Measurements from ENCODE around the gene CCNDBP1.
A peak's percentile ranks its signal among the peaks of the same experiment; 100 is the strongest.

CCNDBP1 gene

GRCh38 chr15:43237842-43238470, 52.8 kb downstream of the CCNDBP1 start:
- DNase-seq (ENCODE audit: low read depth in 2 of 2): no peak
- no peak for TF ChIP-seq CTCF (IDR thresholded peaks at IDR 0.05; ENCODE audit: low read depth, low read length)
- no peak overlapping the region for H3K4me3 ChIP-seq (replicated peaks in 1 of 2; ENCODE audit: low read depth in 2 of 2, low read length in 2 of 2)

GRCh38 chr15:43238671-43239131, 53.5 kb downstream of the CCNDBP1 start:
- no peak for DNase-seq (ENCODE audit: low read depth in 2 of 2)
- TF ChIP-seq CTCF (IDR thresholded peaks at IDR 0.05; ENCODE audit: low read depth, low read length): no peak
- no peak overlapping the region for H3K4me3 ChIP-seq (replicated peaks in 1 of 2; ENCODE audit: low read depth in 2 of 2, low read length in 2 of 2)

GRCh38 chr15:43239732-43240491, 54.7 kb downstream of the CCNDBP1 start:
- no peak overlapping the region for H3K4me3 ChIP-seq (replicated peaks in 1 of 2; ENCODE audit: low read depth in 2 of 2, low read length in 2 of 2)
- TF ChIP-seq CTCF (IDR thresholded peaks at IDR 0.05; ENCODE audit: low read depth, low read length): no peak
- peak in 1 of 2 donors; percentile 29 for DNase-seq (ENCODE audit: low read depth in 2 of 2)

GRCh38 chr15:43241100-43241499, 55.9 kb downstream of the CCNDBP1 start:
- DNase-seq (ENCODE audit: low read depth in 2 of 2): peak; percentile 35 to 76
- no peak for TF ChIP-seq CTCF (IDR thresholded peaks at IDR 0.05; ENCODE audit: low read depth, low read length)

GRCh38 chr15:43242616-43243015, 57.4 kb downstream of the CCNDBP1 start:
- DNase-seq (ENCODE audit: low read depth in 2 of 2): no peak
- H3K4me3 ChIP-seq (replicated peaks in 1 of 2; ENCODE audit: low read depth in 2 of 2, low read length in 2 of 2): no peak overlapping the region
- TF ChIP-seq CTCF (IDR thresholded peaks at IDR 0.05; ENCODE audit: low read depth, low read length): no peak

More at GRCh38 chr15:43241100-43241499, 55.9 kb downstream of the CCNDBP1 start:
- H3K4me3 ChIP-seq (replicated peaks in 1 of 2; ENCODE audit: low read depth in 2 of 2, low read length in 2 of 2): no peak overlapping the region

- no peak overlapping the region for H3K4me3 ChIP-seq (replicated peaks in 1 of 2; ENCODE audit: low read depth in 2 of 2, low read length in 2 of 2)
- no peak for DNase-seq (ENCODE audit: low read depth in 2 of 2)
- TF ChIP-seq CTCF (IDR thresholded peaks at IDR 0.05; ENCODE audit: low read depth, low read length): no peak
Measured at GRCh38 chr15:43243020-43243645, 57.9 kb downstream of the CCNDBP1 start.

All from cardiac fibroblast (primary cell).